Left hindlimb (tissue), 1 donor: ENCODE measurements around the gene PHLDB2.

ENCODE experiments used
- DNase-seq: peaks from one replicate; pipeline ENCODE4 v3.0.0-alpha.2; 2018

Gene PHLDB2

GRCh38 chr3:111885578-111885977, 26.5 kb downstream of the PHLDB2 start:
- DNase-seq = no peak

GRCh38 chr3:111890051-111890580, 31.1 kb downstream of the PHLDB2 start:
- DNase-seq = no peak

GRCh38 chr3:111892070-111892469, 33.0 kb downstream of the PHLDB2 start:
- DNase-seq = no peak

- DNase-seq = no peak
Measured at GRCh38 chr3:111895071-111895470, 36.0 kb downstream of the PHLDB2 start.

GRCh38 chr3:111899966-111900365, 40.9 kb downstream of the PHLDB2 start:
- DNase-seq = no peak

GRCh38 chr3:111901637-111902036, 42.6 kb downstream of the PHLDB2 start:
- no peak for DNase-seq

- no peak for DNase-seq
Measured at GRCh38 chr3:111902534-111902933, 43.5 kb downstream of the PHLDB2 start.

GRCh38 chr3:111903067-111903511, 44.0 kb downstream of the PHLDB2 start:
- DNase-seq = no peak

GRCh38 chr3:111904376-111905241, 45.5 kb downstream of the PHLDB2 start:
- no peak for DNase-seq

- no peak for DNase-seq
Measured at GRCh38 chr3:111906656-111907055, 47.6 kb downstream of the PHLDB2 start.

GRCh38 chr3:111907151-111907550, 48.1 kb downstream of the PHLDB2 start:
- DNase-seq = no peak

- DNase-seq = no peak
Measured at GRCh38 chr3:111910806-111911205, 51.7 kb downstream of the PHLDB2 start.

GRCh38 chr3:111911446-111911845, 52.4 kb downstream of the PHLDB2 start:
- no peak for DNase-seq

GRCh38 chr3:111913163-111913763, 54.2 kb downstream of the PHLDB2 start:
- no peak for DNase-seq

GRCh38 chr3:111915905-111916304, 56.8 kb downstream of the PHLDB2 start:
- DNase-seq = no peak

GRCh38 chr3:111917300-111917699, 58.2 kb downstream of the PHLDB2 start:
- DNase-seq = no peak

- DNase-seq = no peak
Measured at GRCh38 chr3:111919370-111920065, 60.5 kb downstream of the PHLDB2 start.

- DNase-seq = no peak
Measured at GRCh38 chr3:111921181-111921580, 62.1 kb downstream of the PHLDB2 start.

GRCh38 chr3:111923095-111923771, 64.2 kb downstream of the PHLDB2 start:
- DNase-seq = no peak

GRCh38 chr3:111923806-111924205, 64.7 kb downstream of the PHLDB2 start:
- no peak for DNase-seq

- DNase-seq = peak; percentile 75
Measured at GRCh38 chr3:111924283-111924682, 65.2 kb downstream of the PHLDB2 start.

GRCh38 chr3:111926266-111926676, 67.2 kb downstream of the PHLDB2 start:
- no peak for DNase-seq

- DNase-seq = no peak
Measured at GRCh38 chr3:111928613-111929012, 69.5 kb downstream of the PHLDB2 start.
